Fibroblast of lung (primary cell): ENCODE measurements around the gene KCNMA1.

Source experiments
- CTCF ChIP-seq, 2 donors: IDR thresholded peaks in 1 of 2; conservative IDR thresholded peaks in 1 of 2; 1 replicate in 1 of 2; 2 replicates in 1 of 2; pipeline ENCODE4 v1.5.1; 2011 to 2012; ENCODE audit warnings: low read length in 2 of 2, control low read depth in 1 of 2, inconsistent platforms in 1 of 2, low read depth in 1 of 2, mild to moderate bottlenecking in 1 of 2
- EZH2 ChIP-seq: IDR thresholded peaks from 2 replicates; pipeline ENCODE4 v1.5.1; 2012; ENCODE audit warnings: low read length, control low read depth, mild to moderate bottlenecking; ENCODE audit errors: missing control alignments

- TF ChIP-seq CTCF (conservative IDR thresholded peaks at IDR 0.05 in 1 of 2, IDR thresholded peaks at IDR 0.05 in 1 of 2; ENCODE audit: low read depth in 1 of 2, low read length in 2 of 2) (no peak), EZH2 (no peak)
Observed at GRCh38 chr10:77398986-77399755, 238.4 kb downstream of the KCNMA1 start.
